Epithelial cell of proximal tubule (primary cell): ENCODE results near the gene FAM168A. TPM values are rescaled to one million over a fixed set of nuclear protein-coding genes. Genes with fewer than 3 reads are reported as not detected.

ENCODE experiments used
- DNase-seq: peaks from one replicate; pipeline ENCODE4 v3.0.0-alpha.2; 2011; ENCODE audit warnings: low read depth
- H3K4me3 ChIP-seq: 2 replicates; pipeline ENCODE4 v1.5.1; 2011; ENCODE audit warnings: low read depth, mild to moderate bottlenecking, low read length
- total RNA-seq: library from RNA; depleted of rRNA; stranded (reverse); fragments of >200 nt; gene quantifications from 2 replicates; pipeline ENCODE4 v1.2.3, GENCODE V29; 2015
- TF ChIP-seq, protein P1 (sequence below): conservative IDR thresholded peaks from 2 replicates; pipeline ENCODE4 v1.5.1; 2012; ENCODE audit warnings: low read depth, mild to moderate bottlenecking, low read length

The FAM168A gene
- total RNA-seq, 1 donor from 2014 or later: 10.0 TPM

DNA sequence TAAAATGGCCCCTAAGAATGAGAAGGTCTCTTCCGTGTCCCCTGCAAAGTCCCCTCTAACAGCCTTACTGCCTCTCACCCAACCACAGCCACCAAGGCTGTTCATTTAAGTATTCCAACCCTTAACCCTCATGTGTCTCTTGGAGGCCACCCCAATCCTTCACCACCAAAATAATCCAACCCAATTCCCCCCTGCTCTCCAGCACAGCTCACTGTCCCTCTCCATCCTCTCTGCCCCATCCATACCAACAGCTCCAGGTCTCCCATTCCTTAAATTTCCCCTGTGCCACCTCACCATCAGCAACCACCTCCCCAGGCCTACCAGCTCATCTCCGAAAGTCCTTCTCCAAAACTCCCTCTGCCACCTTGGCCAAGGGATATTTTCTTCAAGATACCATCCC lies 1.4 kb downstream of the FAM168A start:
- TF ChIP-seq, protein P1, sequence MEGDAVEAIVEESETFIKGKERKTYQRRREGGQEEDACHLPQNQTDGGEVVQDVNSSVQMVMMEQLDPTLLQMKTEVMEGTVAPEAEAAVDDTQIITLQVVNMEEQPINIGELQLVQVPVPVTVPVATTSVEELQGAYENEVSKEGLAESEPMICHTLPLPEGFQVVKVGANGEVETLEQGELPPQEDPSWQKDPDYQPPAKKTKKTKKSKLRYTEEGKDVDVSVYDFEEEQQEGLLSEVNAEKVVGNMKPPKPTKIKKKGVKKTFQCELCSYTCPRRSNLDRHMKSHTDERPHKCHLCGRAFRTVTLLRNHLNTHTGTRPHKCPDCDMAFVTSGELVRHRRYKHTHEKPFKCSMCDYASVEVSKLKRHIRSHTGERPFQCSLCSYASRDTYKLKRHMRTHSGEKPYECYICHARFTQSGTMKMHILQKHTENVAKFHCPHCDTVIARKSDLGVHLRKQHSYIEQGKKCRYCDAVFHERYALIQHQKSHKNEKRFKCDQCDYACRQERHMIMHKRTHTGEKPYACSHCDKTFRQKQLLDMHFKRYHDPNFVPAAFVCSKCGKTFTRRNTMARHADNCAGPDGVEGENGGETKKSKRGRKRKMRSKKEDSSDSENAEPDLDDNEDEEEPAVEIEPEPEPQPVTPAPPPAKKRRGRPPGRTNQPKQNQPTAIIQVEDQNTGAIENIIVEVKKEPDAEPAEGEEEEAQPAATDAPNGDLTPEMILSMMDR: no peak
- peak overlapping the region; percentile 62 for H3K4me3 ChIP-seq

GRCh38 chr11:73592640-73593039 lies 5.3 kb downstream of the FAM168A start:
- TF ChIP-seq, protein P1: no peak
- no peak overlapping the region for H3K4me3 ChIP-seq
- DNase-seq: no peak

More for the DNA sequence above, 1.4 kb downstream of the FAM168A start:
- DNase-seq: no peak

- TF ChIP-seq, protein P1: no peak
- no peak overlapping the region for H3K4me3 ChIP-seq
- DNase-seq: no peak
Observed at GRCh38 chr11:73591743-73592142, 6.2 kb downstream of the FAM168A start.

DNA sequence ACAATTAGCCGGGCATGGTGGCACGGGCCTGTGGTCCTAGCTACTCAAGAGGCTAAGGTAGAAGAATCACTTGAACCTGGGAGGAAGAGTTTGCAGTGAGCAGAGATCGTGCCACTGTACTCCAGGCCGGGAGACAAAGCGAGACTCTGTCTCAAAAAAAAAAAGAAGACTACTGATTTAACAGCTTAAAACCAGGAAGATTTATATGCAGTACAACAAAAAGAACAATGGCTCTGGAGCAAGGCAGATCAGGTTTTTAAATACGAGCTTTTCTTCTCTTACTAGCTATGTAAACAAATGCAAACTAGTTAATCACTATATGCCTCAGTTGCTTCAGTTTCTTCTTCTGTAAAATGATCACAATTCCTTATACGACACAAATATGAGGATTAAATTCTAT lies 6.9 kb downstream of the FAM168A start:
- no peak for DNase-seq
- no peak overlapping the region for H3K4me3 ChIP-seq
- TF ChIP-seq, protein P1: no peak

GRCh38 chr11:73586791-73587190 lies 11.1 kb downstream of the FAM168A start:
- H3K4me3 ChIP-seq: no peak overlapping the region
- TF ChIP-seq, protein P1: no peak
- no peak for DNase-seq

DNA sequence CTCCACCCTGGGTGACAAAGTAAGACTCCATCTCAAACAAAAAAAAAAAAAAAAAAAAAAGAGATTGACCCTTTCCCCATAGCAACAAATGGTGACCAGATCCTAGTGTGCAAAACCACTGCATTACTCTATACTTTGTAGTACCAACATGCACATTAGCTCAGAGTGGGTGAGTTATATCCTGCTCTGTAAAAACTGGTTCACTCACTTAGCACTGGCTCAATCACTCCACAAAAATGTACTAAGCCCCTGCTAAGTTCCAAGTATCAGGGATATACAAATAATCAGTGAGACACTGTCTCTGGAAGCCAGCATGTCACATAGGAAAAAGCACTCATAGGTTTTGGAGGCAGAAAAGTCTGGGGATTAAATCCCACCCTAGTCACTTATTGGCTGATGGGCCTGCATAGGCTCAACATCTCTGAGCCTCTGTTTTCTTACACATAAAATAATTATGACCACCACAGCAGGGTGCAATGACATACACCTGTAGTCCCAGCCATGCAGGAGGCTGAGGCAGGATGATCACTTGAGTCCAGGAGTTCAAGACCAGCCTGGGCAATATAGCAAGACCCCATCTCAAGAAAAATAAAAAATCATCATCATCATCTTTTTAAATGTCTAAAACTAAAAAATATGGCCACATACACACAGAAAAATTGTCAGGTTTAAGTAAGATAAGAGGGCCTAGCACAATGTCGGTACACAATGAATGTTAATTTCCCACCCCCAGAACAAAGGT lies 11.9 kb downstream of the FAM168A start:
- no peak for DNase-seq
- no peak overlapping the region for H3K4me3 ChIP-seq
- TF ChIP-seq, protein P1: no peak

DNA sequence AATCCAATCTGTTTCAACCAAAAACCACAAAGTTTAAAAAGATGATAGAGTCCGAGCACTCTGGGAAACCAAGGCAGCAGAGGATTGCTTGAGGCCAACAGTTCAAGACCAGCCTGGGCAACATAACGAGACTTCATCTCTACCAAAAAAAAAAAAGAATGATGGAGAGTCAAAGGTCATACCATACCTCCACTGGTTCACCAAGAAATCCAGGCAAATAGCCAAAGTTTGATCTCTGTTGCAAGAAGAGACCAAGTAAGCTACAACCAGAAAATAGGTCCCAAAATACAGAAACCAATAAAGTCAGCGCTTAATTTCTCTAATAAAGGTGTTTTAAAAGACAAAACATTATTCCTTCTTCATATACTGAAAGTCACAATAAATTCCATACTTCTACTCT lies 13.1 kb downstream of the FAM168A start:
- no peak for DNase-seq
- TF ChIP-seq, protein P1: no peak
- no peak overlapping the region for H3K4me3 ChIP-seq
